Skeletal muscle cell (primary cell): ENCODE data around the gene APBA2.

Source experiments
- DNase-seq: peaks from one replicate; pipeline ENCODE4 v3.0.0-alpha.2; 2010; ENCODE audit warnings: low read depth
- H3K4me3 ChIP-seq: 2 replicates; pipeline ENCODE4 v1.5.1; 2011; ENCODE audit warnings: low read depth, mild to moderate bottlenecking, control low read depth, low read length, moderate library complexity

APBA2 gene

GRCh38 chr15:28991236-28992171 is 105.7 kb downstream of the APBA2 start:
- no peak overlapping the region for H3K4me3 ChIP-seq
- no peak for DNase-seq

GRCh38 chr15:28992336-28992864 is 106.6 kb downstream of the APBA2 start:
- H3K4me3 ChIP-seq: no peak overlapping the region
- no peak for DNase-seq

- DNase-seq: no peak
- H3K4me3 ChIP-seq: no peak overlapping the region
Observed at GRCh38 chr15:28993051-28993719, 107.4 kb downstream of the APBA2 start.

GRCh38 chr15:28993720-28994053 is 107.9 kb downstream of the APBA2 start:
- no peak for DNase-seq
- H3K4me3 ChIP-seq: no peak overlapping the region

GRCh38 chr15:28994142-28994830 is 108.5 kb downstream of the APBA2 start:
- no peak for DNase-seq
- H3K4me3 ChIP-seq: no peak overlapping the region

- no peak for DNase-seq
- H3K4me3 ChIP-seq: no peak overlapping the region
Observed at GRCh38 chr15:28994831-28995596, 109.2 kb downstream of the APBA2 start.

- H3K4me3 ChIP-seq: no peak overlapping the region
- DNase-seq: no peak
Observed at GRCh38 chr15:28995705-28996104, 109.9 kb downstream of the APBA2 start.

- DNase-seq: no peak
- no peak overlapping the region for H3K4me3 ChIP-seq
Observed at GRCh38 chr15:28996289-28996688, 110.5 kb downstream of the APBA2 start.

- H3K4me3 ChIP-seq: no peak overlapping the region
- no peak for DNase-seq
Observed at GRCh38 chr15:28996953-28997352, 111.2 kb downstream of the APBA2 start.

GRCh38 chr15:28997791-28998190 is 112.0 kb downstream of the APBA2 start:
- no peak for DNase-seq
- no peak overlapping the region for H3K4me3 ChIP-seq

- H3K4me3 ChIP-seq: no peak overlapping the region
- DNase-seq: no peak
Observed at GRCh38 chr15:28998511-28998910, 112.7 kb downstream of the APBA2 start.

GRCh38 chr15:29003191-29003839 is 117.5 kb downstream of the APBA2 start:
- no peak for DNase-seq
- H3K4me3 ChIP-seq: no peak overlapping the region

- H3K4me3 ChIP-seq: no peak overlapping the region
- DNase-seq: no peak
Observed at GRCh38 chr15:29003840-29004233, 118.1 kb downstream of the APBA2 start.

GRCh38 chr15:29005931-29006330 is 120.2 kb downstream of the APBA2 start:
- H3K4me3 ChIP-seq: no peak overlapping the region
- no peak for DNase-seq

GRCh38 chr15:29008846-29009245 is 123.1 kb downstream of the APBA2 start:
- no peak for DNase-seq
- H3K4me3 ChIP-seq: no peak overlapping the region

- no peak overlapping the region for H3K4me3 ChIP-seq
- no peak for DNase-seq
Observed at GRCh38 chr15:29012097-29012496, 126.3 kb downstream of the APBA2 start.

- DNase-seq: no peak
- H3K4me3 ChIP-seq: no peak overlapping the region
Observed at GRCh38 chr15:29014493-29014892, 128.7 kb downstream of the APBA2 start.

- DNase-seq: no peak
- H3K4me3 ChIP-seq: no peak overlapping the region
Observed at GRCh38 chr15:29016518-29016917, 130.7 kb downstream of the APBA2 start.
